ENCODE data around the gene PPEF1. TPM values are rescaled to one million over a fixed set of nuclear protein-coding genes. Genes with fewer than 3 reads are reported as not detected.
A peak's percentile ranks its signal among the peaks of the same experiment; 100 is the strongest.
"Not testable (repeated sequence)": the region's sequence is repeated elsewhere in the genome, so short reads cannot be mapped to it uniquely, and the experiment has no call there.

PPEF1 gene
- total RNA-seq, 6 experiments from 2014 or later = not detected

DNA sequence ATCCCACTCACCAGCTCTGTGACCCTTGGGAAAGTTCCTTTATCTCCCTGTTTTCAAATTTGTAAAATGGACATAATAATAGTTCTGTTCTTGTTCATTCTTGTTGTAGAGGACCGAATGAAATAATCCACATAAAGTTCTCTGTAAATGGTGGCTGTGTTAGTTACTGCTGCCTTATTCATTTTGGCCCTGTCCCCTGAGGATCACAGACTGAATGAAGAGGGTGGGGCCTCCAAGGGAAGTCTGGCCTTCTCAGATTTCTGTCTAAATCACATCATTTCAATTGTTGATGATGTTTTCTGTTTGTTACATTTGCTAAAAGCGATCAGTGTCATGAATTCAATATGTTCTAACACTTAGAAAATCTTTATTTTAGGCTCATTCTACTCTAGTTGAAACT, 117.9 kb downstream of the PPEF1 start:
- H3K27me3 Mint-ChIP-seq (ENCODE audit: insufficient read depth) = peaks cover 2% of the 10 kb centered on the region; the same call in 1 of the 2 replicates

DNA sequence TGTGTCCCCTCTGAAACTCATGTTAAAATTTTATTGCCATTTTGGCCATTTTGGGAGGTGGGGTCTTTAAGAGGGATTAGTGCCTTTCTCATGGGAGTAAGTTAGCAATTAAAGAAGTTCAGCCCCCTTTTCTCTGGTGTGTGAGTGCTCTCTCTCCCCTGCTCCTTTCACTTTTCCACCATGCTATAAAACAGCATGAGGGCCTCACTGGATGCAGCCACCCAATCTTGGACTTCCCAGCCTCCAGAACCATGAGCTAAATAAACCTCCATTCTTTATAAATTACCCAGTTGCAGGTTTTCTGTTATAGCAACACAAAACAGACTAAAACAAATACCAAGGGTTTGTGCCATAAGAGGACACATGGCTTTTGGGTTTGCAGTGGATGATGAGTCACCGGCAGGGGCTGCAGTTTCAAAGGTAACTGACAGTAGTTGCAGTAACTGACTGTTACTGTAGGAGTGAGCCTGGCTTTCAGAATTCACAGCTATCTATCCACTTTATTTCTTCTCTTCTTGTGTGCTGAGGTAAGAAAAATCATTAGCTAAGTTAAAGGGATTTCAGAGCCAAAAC, 121.5 kb downstream of the PPEF1 start:
- H3K27ac Mint-ChIP-seq = no peak overlapping the region
- DNase-seq = no peak
- no peaks in the 10 kb centered on the region for H3K36me3 Mint-ChIP-seq (ENCODE audit: low read depth)
- no peaks in the 10 kb centered on the region for H3K9me3 Mint-ChIP-seq
- H3K4me1 Mint-ChIP-seq (ENCODE audit: low read depth) = no peaks in the 10 kb centered on the region
- H3K4me3 Mint-ChIP-seq = no peak overlapping the region
- TF ChIP-seq, protein P1, sequence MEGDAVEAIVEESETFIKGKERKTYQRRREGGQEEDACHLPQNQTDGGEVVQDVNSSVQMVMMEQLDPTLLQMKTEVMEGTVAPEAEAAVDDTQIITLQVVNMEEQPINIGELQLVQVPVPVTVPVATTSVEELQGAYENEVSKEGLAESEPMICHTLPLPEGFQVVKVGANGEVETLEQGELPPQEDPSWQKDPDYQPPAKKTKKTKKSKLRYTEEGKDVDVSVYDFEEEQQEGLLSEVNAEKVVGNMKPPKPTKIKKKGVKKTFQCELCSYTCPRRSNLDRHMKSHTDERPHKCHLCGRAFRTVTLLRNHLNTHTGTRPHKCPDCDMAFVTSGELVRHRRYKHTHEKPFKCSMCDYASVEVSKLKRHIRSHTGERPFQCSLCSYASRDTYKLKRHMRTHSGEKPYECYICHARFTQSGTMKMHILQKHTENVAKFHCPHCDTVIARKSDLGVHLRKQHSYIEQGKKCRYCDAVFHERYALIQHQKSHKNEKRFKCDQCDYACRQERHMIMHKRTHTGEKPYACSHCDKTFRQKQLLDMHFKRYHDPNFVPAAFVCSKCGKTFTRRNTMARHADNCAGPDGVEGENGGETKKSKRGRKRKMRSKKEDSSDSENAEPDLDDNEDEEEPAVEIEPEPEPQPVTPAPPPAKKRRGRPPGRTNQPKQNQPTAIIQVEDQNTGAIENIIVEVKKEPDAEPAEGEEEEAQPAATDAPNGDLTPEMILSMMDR (IDR thresholded peaks at IDR 0.05) = no peak
- H3K27me3 Mint-ChIP-seq (ENCODE audit: insufficient read depth) = no peaks in the 10 kb centered on the region

More for the DNA sequence above, 117.9 kb downstream of the PPEF1 start:
- TF ChIP-seq, protein P1 (IDR thresholded peaks at IDR 0.05) = no peak
- Mint-ChIP-seq H3K27ac (no peak overlapping the region), H3K4me3 (no peak overlapping the region), H3K4me1 (ENCODE audit: low read depth) (no peaks in the 10 kb centered on the region), H3K36me3 (ENCODE audit: low read depth) (no peaks in the 10 kb centered on the region), H3K9me3 (no peaks in the 10 kb centered on the region)
- no peak for DNase-seq

DNA sequence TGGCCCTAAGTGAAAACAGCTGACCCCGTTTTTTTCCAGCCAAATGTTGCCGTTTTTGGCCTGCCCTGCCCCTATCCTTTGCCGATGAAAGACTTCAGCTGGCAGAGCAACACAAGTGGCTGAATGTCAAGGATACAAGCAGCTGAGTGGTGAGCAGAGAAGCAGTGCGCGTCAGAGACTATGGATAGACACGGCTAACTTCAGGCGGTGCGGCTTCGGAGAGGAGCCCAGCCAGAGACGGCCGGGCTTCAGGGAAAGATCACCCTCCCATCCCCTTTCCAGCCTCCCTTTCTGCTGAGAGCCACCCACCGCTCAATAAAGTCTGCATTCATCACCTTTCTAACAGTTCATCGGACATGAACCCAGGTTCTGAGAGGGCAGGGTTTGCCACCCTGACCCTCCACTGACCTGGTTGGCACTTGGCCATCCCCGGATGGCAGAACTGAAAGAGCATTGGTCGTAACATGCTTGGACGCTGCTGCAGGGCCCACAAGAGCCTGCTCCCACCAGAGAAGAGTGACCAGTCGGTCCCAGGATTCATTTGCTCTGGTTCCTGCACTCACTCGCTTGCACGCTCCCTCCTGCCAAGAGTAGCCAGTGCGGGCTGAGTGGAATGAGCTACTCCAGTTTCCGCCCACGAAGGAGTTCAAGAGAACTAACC, 125.8 kb downstream of the PPEF1 start:
- Mint-ChIP-seq H3K27me3 (ENCODE audit: insufficient read depth) (peaks cover 3% of the 10 kb centered on the region; the same call in 1 of the 2 replicates), H3K27ac (no peak overlapping the region), H3K4me3 (peak overlapping the region; percentile 47; the same call in 1 of the 2 replicates), H3K36me3 (ENCODE audit: low read depth) (no peaks in the 10 kb centered on the region), H3K9me3 (no peaks in the 10 kb centered on the region), H3K4me1 (ENCODE audit: low read depth) (no peaks in the 10 kb centered on the region)
- no peak for DNase-seq
- TF ChIP-seq, protein P1 (IDR thresholded peaks at IDR 0.05) = no peak

DNA sequence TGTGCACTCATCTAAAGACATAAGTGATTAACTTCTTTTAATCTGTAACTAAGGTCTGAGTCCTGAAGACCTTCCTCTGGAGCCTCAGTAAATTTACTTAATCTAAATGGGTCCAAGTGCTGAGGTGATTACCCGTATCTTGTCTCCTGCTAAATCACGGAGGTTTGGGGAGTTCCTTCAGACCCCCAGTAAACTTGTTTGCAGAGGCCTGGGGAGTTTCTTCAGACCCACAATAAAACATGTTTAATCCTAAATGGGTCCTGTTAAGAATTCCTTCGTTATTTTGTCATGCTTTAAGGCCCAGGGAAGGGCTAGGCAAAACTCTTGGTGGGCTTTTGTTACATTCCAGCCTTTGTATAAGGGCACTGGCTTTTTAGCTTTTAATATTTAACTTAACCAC, 140.5 kb downstream of the PPEF1 start:
- H3K27me3 Mint-ChIP-seq (ENCODE audit: insufficient read depth); H3K36me3 Mint-ChIP-seq (ENCODE audit: low read depth); H3K9me3 Mint-ChIP-seq; H3K27ac Mint-ChIP-seq; DNase-seq; H3K4me1 Mint-ChIP-seq (ENCODE audit: low read depth); H3K4me3 Mint-ChIP-seq: not testable (repeated sequence)

DNA sequence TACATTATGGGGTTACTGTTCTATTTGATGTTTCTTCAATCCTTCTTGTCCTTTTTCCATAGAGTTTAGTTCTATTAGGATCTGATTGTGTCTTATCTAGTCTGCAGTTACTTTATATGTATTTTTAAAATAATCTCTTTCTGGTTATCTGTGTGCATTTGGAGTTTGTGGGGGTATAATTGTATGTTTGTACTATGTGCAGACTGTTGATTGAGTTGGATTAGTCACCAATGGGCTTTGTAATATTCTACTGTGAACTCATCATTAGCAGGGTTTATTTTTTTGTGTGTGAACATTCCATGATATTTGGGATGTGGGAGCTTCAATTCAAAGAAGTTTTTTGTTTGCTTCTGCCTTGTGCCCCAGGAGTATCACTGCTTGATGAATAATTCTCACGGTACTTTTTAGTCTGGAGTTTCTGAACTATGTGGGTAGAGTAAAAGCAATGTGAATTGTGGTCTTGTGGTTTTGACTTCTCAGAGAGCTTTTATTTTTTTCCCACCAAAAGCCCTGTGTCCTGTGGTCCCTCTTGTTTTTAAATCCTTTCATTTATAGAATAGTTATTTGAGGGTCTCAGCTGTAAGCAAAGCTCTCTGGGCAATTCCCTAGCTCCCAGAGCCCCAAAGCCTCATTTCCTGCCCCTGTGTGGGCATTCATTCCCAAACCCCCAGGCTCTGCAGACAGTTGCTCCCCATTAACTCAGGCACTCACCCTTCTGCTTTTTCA, 148.6 kb downstream of the PPEF1 start:
- Mint-ChIP-seq H3K4me1 (ENCODE audit: low read depth) (no peaks in the 10 kb centered on the region), H3K9me3 (no peaks in the 10 kb centered on the region), H3K4me3 (no peak overlapping the region), H3K36me3 (ENCODE audit: low read depth) (no peaks in the 10 kb centered on the region), H3K27me3 (ENCODE audit: insufficient read depth) (peaks cover 5% of the 10 kb centered on the region), H3K27ac (no peak overlapping the region)
- DNase-seq = no peak
- TF ChIP-seq, protein P1 (IDR thresholded peaks at IDR 0.05) = no peak

DNA sequence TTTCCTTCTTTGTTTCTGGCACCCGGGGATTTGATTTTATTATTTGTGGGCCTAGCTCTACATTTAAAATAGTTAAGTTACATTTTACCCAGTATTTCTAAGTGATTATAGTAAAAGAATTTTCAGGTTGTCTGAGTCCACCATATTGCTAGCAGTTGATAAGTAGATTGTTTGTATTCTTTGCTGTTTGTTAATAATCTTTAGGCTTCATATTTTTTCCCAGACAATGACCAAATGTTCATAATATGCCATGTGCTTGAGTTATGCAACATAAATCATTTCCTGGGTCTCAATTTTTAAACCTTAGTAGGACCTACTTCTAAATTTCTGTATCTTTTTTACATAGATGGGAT, 149.2 kb downstream of the PPEF1 start:
- Mint-ChIP-seq H3K27me3 (ENCODE audit: insufficient read depth) (peaks cover 7% of the 10 kb centered on the region), H3K4me1 (ENCODE audit: low read depth) (no peaks in the 10 kb centered on the region), H3K36me3 (ENCODE audit: low read depth) (no peaks in the 10 kb centered on the region), H3K4me3 (no peak overlapping the region), H3K9me3 (no peaks in the 10 kb centered on the region), H3K27ac (no peak overlapping the region)
- TF ChIP-seq, protein P1 (IDR thresholded peaks at IDR 0.05) = no peak
- no peak for DNase-seq

Measured in HFFc6 (cell line).